ENCODE results near the gene ARHGAP27.

ARHGAP27 gene

DNA sequence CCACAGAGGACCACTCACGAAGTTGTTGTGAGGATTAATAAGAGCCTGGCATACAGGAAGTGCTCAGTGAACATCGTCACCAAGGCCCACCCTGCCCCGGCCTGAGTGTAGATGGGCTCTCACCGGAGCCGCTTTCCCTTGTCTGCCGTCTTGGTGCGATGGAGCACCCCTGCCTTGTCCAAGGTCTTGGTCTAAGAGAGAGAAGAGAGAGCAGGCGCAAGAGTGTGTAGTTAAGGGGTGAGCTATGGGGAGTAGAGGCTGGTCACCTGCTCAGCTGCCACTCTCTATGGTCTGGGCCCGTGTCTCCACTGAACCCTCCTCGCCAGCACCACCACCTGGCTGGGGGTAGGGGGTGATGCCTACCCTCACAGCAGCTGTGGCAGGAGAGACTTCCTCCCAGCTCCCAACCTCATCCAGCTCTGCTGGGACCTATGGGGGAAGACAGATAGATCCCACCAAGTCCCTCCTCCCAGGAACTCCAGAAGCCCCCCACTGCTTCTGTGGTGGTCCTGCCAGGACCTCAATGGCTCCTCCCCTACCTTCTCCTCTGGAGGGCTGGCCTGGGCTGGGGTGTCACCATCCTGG, 28.7 kb downstream of the ARHGAP27 start:
- no CpG with 5 or more reads among the region's 10 CpGs for WGBS, 2 donors (ENCODE audit: extremely low coverage in 2 of 2, insufficient read length in 2 of 2, insufficient replicate concordance in 1 of 2)
- Histone ChIP-seq H3K27me3 (ENCODE audit: control insufficient read depth in 3 of 3, insufficient read depth in 3 of 3, low read depth in 1 of 3, low read length in 3 of 3) (no peaks in the 10 kb centered on the region), H3K4me2 (ENCODE audit: insufficient read depth, low read length, poor library complexity, severe bottlenecking) (no peak overlapping the region), H2AFZ (ENCODE audit: low read length) (no peak overlapping the region), H3K4me3 (ENCODE audit: low read length in 2 of 2) (peak overlapping the region in 1 of 2 donors; percentile 30), H2BK15ac (ENCODE audit: low read length) (peak overlapping the region; percentile 22), H3K9ac (ENCODE audit: low read depth, low read length, poor library complexity) (no peak overlapping the region), H3K79me1 (ENCODE audit: low read depth, low read length) (no peaks in the 10 kb centered on the region), H3K23ac (ENCODE audit: low read depth, low read length, poor library complexity) (no peak overlapping the region), H2BK5ac (ENCODE audit: low read length) (no peak overlapping the region), H3K27ac (replicated peaks; ENCODE audit: low read length) (no peak overlapping the region), H3K4me1 (ENCODE audit: control insufficient read depth in 2 of 2, insufficient read depth in 1 of 2, low read depth in 1 of 2, low read length in 2 of 2) (peaks cover 2 to 14% of the 10 kb centered on the region in 2 donors), H3K18ac (ENCODE audit: low read length) (no peak overlapping the region), H3K14ac (ENCODE audit: low read length) (no peak overlapping the region), H2AK5ac (ENCODE audit: low read depth, low read length) (peak overlapping the region; percentile 15), H3K9me3 (replicated peaks in 1 of 2; ENCODE audit: control insufficient read depth in 2 of 2, insufficient read depth in 1 of 2, low read depth in 1 of 2, low read length in 2 of 2) (no peaks in the 10 kb centered on the region), H4K91ac (ENCODE audit: low read depth, low read length, poor library complexity) (no peak overlapping the region), H2BK120ac (ENCODE audit: low read depth, low read length) (no peak overlapping the region), H2BK12ac (ENCODE audit: low read length) (no peak overlapping the region), H3K4ac (ENCODE audit: low read length) (no peak overlapping the region), H3K36me3 (replicated peaks in 1 of 2; ENCODE audit: control insufficient read depth in 2 of 2, insufficient read depth in 2 of 2, low read length in 2 of 2) (no peaks in the 10 kb centered on the region), H4K8ac (ENCODE audit: low read depth, low read length) (no peak overlapping the region)
- DNase-seq (ENCODE audit: low spot score), result no peak

DNA sequence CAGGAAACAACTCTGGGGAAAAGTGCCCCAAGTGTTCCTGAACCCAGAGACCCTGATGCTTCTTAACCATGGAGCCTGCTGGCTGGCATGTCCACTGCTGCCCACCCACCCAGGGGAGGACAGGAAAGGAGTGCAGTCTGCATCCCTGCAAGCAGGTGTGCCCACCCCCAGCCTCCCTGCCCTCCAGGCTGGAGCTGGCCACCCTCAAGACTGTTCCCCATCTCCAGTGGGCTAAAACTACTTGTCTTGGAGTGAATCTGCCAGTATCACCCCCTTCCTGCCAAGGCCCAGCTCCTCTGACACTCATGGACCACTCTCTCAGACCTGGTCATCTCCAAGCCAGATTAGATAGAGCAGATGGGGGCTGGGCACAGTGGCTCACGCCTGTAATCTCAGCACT, 29.8 kb downstream of the ARHGAP27 start:
- Histone ChIP-seq H4K8ac (ENCODE audit: low read depth, low read length) (no peak overlapping the region), H3K4me3 (ENCODE audit: low read length in 2 of 2) (no peak overlapping the region), H3K9me3 (replicated peaks in 1 of 2; ENCODE audit: control insufficient read depth in 2 of 2, insufficient read depth in 1 of 2, low read depth in 1 of 2, low read length in 2 of 2) (no peaks in the 10 kb centered on the region), H3K23ac (ENCODE audit: low read depth, low read length, poor library complexity) (no peak overlapping the region), H3K4me2 (ENCODE audit: insufficient read depth, low read length, poor library complexity, severe bottlenecking) (no peak overlapping the region), H2BK15ac (ENCODE audit: low read length) (no peak overlapping the region), H3K79me1 (ENCODE audit: low read depth, low read length) (no peaks in the 10 kb centered on the region), H2BK5ac (ENCODE audit: low read length) (no peak overlapping the region), H3K27me3 (ENCODE audit: control insufficient read depth in 3 of 3, insufficient read depth in 3 of 3, low read depth in 1 of 3, low read length in 3 of 3) (no peaks in the 10 kb centered on the region), H3K18ac (ENCODE audit: low read length) (no peak overlapping the region), H2AK5ac (ENCODE audit: low read depth, low read length) (no peak overlapping the region), H3K4me1 (ENCODE audit: control insufficient read depth in 2 of 2, insufficient read depth in 1 of 2, low read depth in 1 of 2, low read length in 2 of 2) (peaks cover 0 to 14% of the 10 kb centered on the region in 2 donors), H3K9ac (ENCODE audit: low read depth, low read length, poor library complexity) (no peak overlapping the region), H3K14ac (ENCODE audit: low read length) (no peak overlapping the region), H4K91ac (ENCODE audit: low read depth, low read length, poor library complexity) (peak overlapping the region; percentile 27), H3K4ac (ENCODE audit: low read length) (no peak overlapping the region), H2BK12ac (ENCODE audit: low read length) (no peak overlapping the region), H2BK120ac (ENCODE audit: low read depth, low read length) (no peak overlapping the region), H3K36me3 (replicated peaks in 1 of 2; ENCODE audit: control insufficient read depth in 2 of 2, insufficient read depth in 2 of 2, low read length in 2 of 2) (no peaks in the 10 kb centered on the region), H3K27ac (replicated peaks; ENCODE audit: low read length) (no peak overlapping the region), H2AFZ (ENCODE audit: low read length) (no peak overlapping the region)
- no peak for DNase-seq (ENCODE audit: low spot score)
- no CpG with 5 or more reads among the region's 1 CpG for WGBS, 2 donors (ENCODE audit: extremely low coverage in 2 of 2, insufficient read length in 2 of 2, insufficient replicate concordance in 1 of 2)

DNA sequence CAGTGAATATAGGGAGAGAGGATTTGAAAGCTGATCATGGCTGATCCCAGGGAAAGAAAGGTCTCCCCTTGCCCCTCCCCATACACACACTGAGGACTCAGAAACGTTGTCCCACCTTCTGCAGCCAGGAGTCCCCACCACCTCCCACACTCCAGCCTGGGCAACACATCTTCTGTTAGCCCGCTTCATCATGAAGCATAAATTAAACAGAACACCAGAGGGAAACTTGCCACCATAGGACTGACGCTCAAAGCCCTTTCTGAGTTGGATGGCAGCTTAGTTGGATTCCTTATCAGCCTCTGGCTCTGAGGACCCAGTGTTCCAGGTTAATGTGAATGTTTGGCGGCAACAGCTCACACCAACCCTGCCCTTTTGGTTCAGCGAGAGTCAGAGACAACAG, 33.9 kb downstream of the ARHGAP27 start:
- no peak overlapping the region for H2AK5ac ChIP-seq (ENCODE audit: low read depth, low read length)
- H3K4me3 ChIP-seq (ENCODE audit: low read length in 2 of 2), result no peak overlapping the region
- H2BK12ac ChIP-seq (ENCODE audit: low read length), result no peak overlapping the region
- no peaks in the 10 kb centered on the region for H3K36me3 ChIP-seq (replicated peaks in 1 of 2; ENCODE audit: control insufficient read depth in 2 of 2, insufficient read depth in 2 of 2, low read length in 2 of 2)
- no peak overlapping the region for H3K27ac ChIP-seq (replicated peaks; ENCODE audit: low read length)
- H3K4me1 ChIP-seq (ENCODE audit: control insufficient read depth in 2 of 2, insufficient read depth in 1 of 2, low read depth in 1 of 2, low read length in 2 of 2), result peaks cover 0 to 6% of the 10 kb centered on the region in 2 donors
- no peak overlapping the region for H2BK15ac ChIP-seq (ENCODE audit: low read length)
- no peaks in the 10 kb centered on the region for H3K27me3 ChIP-seq (ENCODE audit: control insufficient read depth in 3 of 3, insufficient read depth in 3 of 3, low read depth in 1 of 3, low read length in 3 of 3)
- H3K9ac ChIP-seq (ENCODE audit: low read depth, low read length, poor library complexity), result no peak overlapping the region
- no peak overlapping the region for H3K23ac ChIP-seq (ENCODE audit: low read depth, low read length, poor library complexity)
- no peak overlapping the region for H2BK120ac ChIP-seq (ENCODE audit: low read depth, low read length)
- H4K91ac ChIP-seq (ENCODE audit: low read depth, low read length, poor library complexity), result no peak overlapping the region
- no peak overlapping the region for H4K8ac ChIP-seq (ENCODE audit: low read depth, low read length)
- no peak overlapping the region for H2AFZ ChIP-seq (ENCODE audit: low read length)
- no peak overlapping the region for H3K14ac ChIP-seq (ENCODE audit: low read length)
- no CpG with 5 or more reads among the region's 5 CpGs for WGBS, 2 donors (ENCODE audit: extremely low coverage in 2 of 2, insufficient read length in 2 of 2, insufficient replicate concordance in 1 of 2)
- H3K18ac ChIP-seq (ENCODE audit: low read length), result no peak overlapping the region
- no peak overlapping the region for H2BK5ac ChIP-seq (ENCODE audit: low read length)
- H3K79me1 ChIP-seq (ENCODE audit: low read depth, low read length), result no peaks in the 10 kb centered on the region
- DNase-seq (ENCODE audit: low spot score), result no peak
- H3K4me2 ChIP-seq (ENCODE audit: insufficient read depth, low read length, poor library complexity, severe bottlenecking), result no peak overlapping the region
- H3K4ac ChIP-seq (ENCODE audit: low read length), result no peak overlapping the region
- H3K9me3 ChIP-seq (replicated peaks in 1 of 2; ENCODE audit: control insufficient read depth in 2 of 2, insufficient read depth in 1 of 2, low read depth in 1 of 2, low read length in 2 of 2), result peaks cover 1 to 4% of the 10 kb centered on the region in 2 donors

DNA sequence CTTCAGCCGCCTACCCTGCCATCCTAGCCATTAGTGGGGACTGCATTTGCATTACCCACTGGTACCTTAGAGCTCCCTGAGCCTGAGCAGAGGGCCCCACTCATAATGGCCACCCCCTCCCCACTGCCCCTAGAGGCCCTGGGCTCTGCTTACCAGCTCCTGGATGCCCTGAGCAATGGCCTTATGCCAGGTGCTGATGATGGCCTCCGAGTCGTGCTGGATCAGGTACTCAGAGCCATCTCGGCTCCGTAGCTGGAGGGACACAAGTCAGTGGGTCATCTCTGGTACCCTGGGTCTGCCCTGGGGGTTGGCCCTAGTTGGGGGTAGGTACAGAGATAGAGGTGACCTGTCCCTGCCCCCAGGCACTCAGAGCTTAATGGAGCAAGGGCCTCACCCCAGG, 34.9 kb downstream of the ARHGAP27 start:
- H2BK120ac ChIP-seq (ENCODE audit: low read depth, low read length), result no peak overlapping the region
- H2BK5ac ChIP-seq (ENCODE audit: low read length), result no peak overlapping the region
- H2AFZ ChIP-seq (ENCODE audit: low read length), result no peak overlapping the region
- no peak overlapping the region for H3K9ac ChIP-seq (ENCODE audit: low read depth, low read length, poor library complexity)
- no peak overlapping the region for H3K4me3 ChIP-seq (ENCODE audit: low read length in 2 of 2)
- H2BK12ac ChIP-seq (ENCODE audit: low read length), result no peak overlapping the region
- DNase-seq (ENCODE audit: low spot score), result no peak
- H3K14ac ChIP-seq (ENCODE audit: low read length), result no peak overlapping the region
- peaks cover 1 to 4% of the 10 kb centered on the region in 2 donors for H3K9me3 ChIP-seq (replicated peaks in 1 of 2; ENCODE audit: control insufficient read depth in 2 of 2, insufficient read depth in 1 of 2, low read depth in 1 of 2, low read length in 2 of 2)
- no peak overlapping the region for H3K18ac ChIP-seq (ENCODE audit: low read length)
- no peaks in the 10 kb centered on the region for H3K27me3 ChIP-seq (ENCODE audit: control insufficient read depth in 3 of 3, insufficient read depth in 3 of 3, low read depth in 1 of 3, low read length in 3 of 3)
- H3K4me2 ChIP-seq (ENCODE audit: insufficient read depth, low read length, poor library complexity, severe bottlenecking), result no peak overlapping the region
- no CpG with 5 or more reads among the region's 5 CpGs for WGBS, 2 donors (ENCODE audit: extremely low coverage in 2 of 2, insufficient read length in 2 of 2, insufficient replicate concordance in 1 of 2)
- H3K4ac ChIP-seq (ENCODE audit: low read length), result no peak overlapping the region
- no peak overlapping the region for H3K23ac ChIP-seq (ENCODE audit: low read depth, low read length, poor library complexity)
- no peaks in the 10 kb centered on the region for H3K79me1 ChIP-seq (ENCODE audit: low read depth, low read length)
- peaks cover 0 to 6% of the 10 kb centered on the region in 2 donors for H3K4me1 ChIP-seq (ENCODE audit: control insufficient read depth in 2 of 2, insufficient read depth in 1 of 2, low read depth in 1 of 2, low read length in 2 of 2)
- no peaks in the 10 kb centered on the region for H3K36me3 ChIP-seq (replicated peaks in 1 of 2; ENCODE audit: control insufficient read depth in 2 of 2, insufficient read depth in 2 of 2, low read length in 2 of 2)
- no peak overlapping the region for H4K8ac ChIP-seq (ENCODE audit: low read depth, low read length)
- no peak overlapping the region for H3K27ac ChIP-seq (replicated peaks; ENCODE audit: low read length)
- no peak overlapping the region for H2BK15ac ChIP-seq (ENCODE audit: low read length)
- H4K91ac ChIP-seq (ENCODE audit: low read depth, low read length, poor library complexity), result no peak overlapping the region
- no peak overlapping the region for H2AK5ac ChIP-seq (ENCODE audit: low read depth, low read length)

Measured in neuronal stem cell (in vitro differentiated cells).